OCI-LY7 (cell line): ENCODE measurements around the gene BORCS6.

Experiments
- CTCF ChIP-seq: fragments of 200-600 bp; sonication (generic); conservative IDR thresholded peaks from 2 replicates; pipeline ENCODE4 v1.5.1; 2014; ENCODE audit warnings: mild to moderate bottlenecking, antibody characterized with exemption, low read length, moderate library complexity, mixed read lengths
- EZH2phosphoT487 ChIP-seq: fragments of 200-600 bp; sonication (generic); IDR thresholded peaks from 2 replicates; pipeline ENCODE4 v1.6.1; 2018; ENCODE audit warnings: low read depth, borderline replicate concordance, mild to moderate bottlenecking, mixed run types, antibody characterized with exemption, low read length, moderate library complexity, mixed read lengths

- TF ChIP-seq CTCF (no peak), EZH2phosphoT487 (no peak)
Observed at GRCh38 chr17:8231701-8232100, 41.7 kb upstream of the BORCS6 start.
